GM19463 (cell line): ENCODE results near the gene IGSF1.

Experiments used
- ATAC-seq: cut with Tn5 transposase; IDR thresholded peaks from one replicate; pipeline ENCODE4 v1.9.1; 2021; ENCODE audit warnings: mild to moderate bottlenecking, moderate library complexity; ENCODE audit not compliant: unreplicated experiment

The IGSF1 gene

GRCh38 chrX:131288738-131289511 lies at the start of gene IGSF1:
TSS of gene IGSF1 (minus strand) at chrX:131289306. CDS start at chrX:131286674, 2,632 bp downstream.
- peak; percentile 74 for ATAC-seq

- ATAC-seq: no peak
These were observed 43.2 kb upstream of the IGSF1 start for GRCh38 chrX:131332331-131332730.

GRCh38 chrX:131331152-131331551 lies 42.0 kb upstream of the IGSF1 start:
- ATAC-seq: no peak

GRCh38 chrX:131330735-131331134 lies 41.6 kb upstream of the IGSF1 start:
- no peak for ATAC-seq

- no peak for ATAC-seq
These were observed 33.5 kb upstream of the IGSF1 start for GRCh38 chrX:131322651-131323050.

GRCh38 chrX:131317326-131317725 lies 28.2 kb upstream of the IGSF1 start:
- no peak for ATAC-seq

- no peak for ATAC-seq
These were observed 27.2 kb upstream of the IGSF1 start for GRCh38 chrX:131316260-131316659.

- no peak for ATAC-seq
These were observed 19.9 kb upstream of the IGSF1 start for GRCh38 chrX:131308980-131309379.

GRCh38 chrX:131306601-131307000 lies 17.5 kb upstream of the IGSF1 start:
- ATAC-seq: no peak

GRCh38 chrX:131305926-131306325 lies 16.8 kb upstream of the IGSF1 start:
- peak; percentile 48 for ATAC-seq

GRCh38 chrX:131302701-131303100 lies 13.6 kb upstream of the IGSF1 start:
- no peak for ATAC-seq

- no peak for ATAC-seq
These were observed 12.0 kb upstream of the IGSF1 start for GRCh38 chrX:131301155-131301554.

- ATAC-seq: no peak
These were observed 9.7 kb upstream of the IGSF1 start for GRCh38 chrX:131298846-131299245.

- no peak for ATAC-seq
These were observed 8.9 kb upstream of the IGSF1 start for GRCh38 chrX:131298036-131298435.

- ATAC-seq: no peak
These were observed 421 bp upstream of the IGSF1 start for GRCh38 chrX:131289527-131289926.

- ATAC-seq: no peak
These were observed 918 bp downstream of the IGSF1 start for GRCh38 chrX:131288188-131288587.

GRCh38 chrX:131287560-131288179 lies 1.4 kb downstream of the IGSF1 start:
- no peak for ATAC-seq

- ATAC-seq: no peak
These were observed 9.5 kb downstream of the IGSF1 start for GRCh38 chrX:131279617-131280016.

- ATAC-seq: no peak
These were observed 9.9 kb downstream of the IGSF1 start for GRCh38 chrX:131279197-131279596.

GRCh38 chrX:131277543-131278136 lies 11.5 kb downstream of the IGSF1 start:
- ATAC-seq: no peak

GRCh38 chrX:131273011-131273410 lies 16.1 kb downstream of the IGSF1 start:
- ATAC-seq: no peak

- no peak for ATAC-seq
These were observed 17.3 kb downstream of the IGSF1 start for GRCh38 chrX:131271826-131272225.
